HFF-Myc (cell line): Measurements from ENCODE around the gene DOCK3.

Source experiments
- DNase-seq: peaks from one replicate; pipeline ENCODE4 v3.0.0-alpha.2; 2011; ENCODE audit warnings: low read depth; ENCODE audit errors: extremely low read depth
- H3K4me3 ChIP-seq: replicated peaks from 2 replicates; pipeline ENCODE4 v1.5.1; 2011; ENCODE audit warnings: low read depth, mild to moderate bottlenecking, control low read depth, low read length
- TF ChIP-seq, protein P1 (sequence below): IDR thresholded peaks from 2 replicates; pipeline ENCODE4 v1.5.1; 2012; ENCODE audit warnings: mild to moderate bottlenecking, low read depth, low read length, control low read depth; ENCODE audit errors: missing control alignments

DOCK3 gene

GRCh38 chr3:51275111-51275805 is 600.5 kb downstream of the DOCK3 start:
- TF ChIP-seq, protein P1, sequence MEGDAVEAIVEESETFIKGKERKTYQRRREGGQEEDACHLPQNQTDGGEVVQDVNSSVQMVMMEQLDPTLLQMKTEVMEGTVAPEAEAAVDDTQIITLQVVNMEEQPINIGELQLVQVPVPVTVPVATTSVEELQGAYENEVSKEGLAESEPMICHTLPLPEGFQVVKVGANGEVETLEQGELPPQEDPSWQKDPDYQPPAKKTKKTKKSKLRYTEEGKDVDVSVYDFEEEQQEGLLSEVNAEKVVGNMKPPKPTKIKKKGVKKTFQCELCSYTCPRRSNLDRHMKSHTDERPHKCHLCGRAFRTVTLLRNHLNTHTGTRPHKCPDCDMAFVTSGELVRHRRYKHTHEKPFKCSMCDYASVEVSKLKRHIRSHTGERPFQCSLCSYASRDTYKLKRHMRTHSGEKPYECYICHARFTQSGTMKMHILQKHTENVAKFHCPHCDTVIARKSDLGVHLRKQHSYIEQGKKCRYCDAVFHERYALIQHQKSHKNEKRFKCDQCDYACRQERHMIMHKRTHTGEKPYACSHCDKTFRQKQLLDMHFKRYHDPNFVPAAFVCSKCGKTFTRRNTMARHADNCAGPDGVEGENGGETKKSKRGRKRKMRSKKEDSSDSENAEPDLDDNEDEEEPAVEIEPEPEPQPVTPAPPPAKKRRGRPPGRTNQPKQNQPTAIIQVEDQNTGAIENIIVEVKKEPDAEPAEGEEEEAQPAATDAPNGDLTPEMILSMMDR, result no peak
- no peak for DNase-seq
- H3K4me3 ChIP-seq, result no peak overlapping the region

- DNase-seq, result no peak
- TF ChIP-seq, protein P1, result no peak
- no peak overlapping the region for H3K4me3 ChIP-seq
These were observed 601.3 kb downstream of the DOCK3 start for GRCh38 chr3:51276046-51276445.

- TF ChIP-seq, protein P1, result no peak
- DNase-seq, result no peak
- H3K4me3 ChIP-seq, result no peak overlapping the region
These were observed 604.7 kb downstream of the DOCK3 start for GRCh38 chr3:51279448-51279847.

DNA sequence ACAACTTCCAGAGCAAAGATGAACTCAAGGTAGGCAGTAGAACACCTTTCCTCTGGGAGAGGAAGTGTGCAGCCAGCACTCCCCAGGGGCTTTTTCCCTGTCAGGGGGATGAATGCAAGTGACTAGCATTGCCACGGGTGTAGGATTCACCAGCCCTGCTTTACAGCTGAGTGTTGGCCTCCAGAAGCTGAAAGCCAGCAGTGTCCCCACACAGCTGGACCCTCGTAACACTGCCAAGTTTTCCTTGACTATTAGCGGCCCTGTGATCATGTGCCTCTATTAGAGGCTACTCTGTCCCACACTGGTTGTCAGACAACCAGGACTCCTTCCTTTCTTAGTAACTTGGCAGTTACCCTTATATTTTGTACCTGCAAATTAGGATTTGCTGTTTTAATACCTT is 605.4 kb downstream of the DOCK3 start:
- no peak overlapping the region for H3K4me3 ChIP-seq
- DNase-seq, result no peak
- TF ChIP-seq, protein P1, result no peak

GRCh38 chr3:51282931-51283330 is 608.2 kb downstream of the DOCK3 start:
- TF ChIP-seq, protein P1, result no peak
- DNase-seq, result no peak

DNA sequence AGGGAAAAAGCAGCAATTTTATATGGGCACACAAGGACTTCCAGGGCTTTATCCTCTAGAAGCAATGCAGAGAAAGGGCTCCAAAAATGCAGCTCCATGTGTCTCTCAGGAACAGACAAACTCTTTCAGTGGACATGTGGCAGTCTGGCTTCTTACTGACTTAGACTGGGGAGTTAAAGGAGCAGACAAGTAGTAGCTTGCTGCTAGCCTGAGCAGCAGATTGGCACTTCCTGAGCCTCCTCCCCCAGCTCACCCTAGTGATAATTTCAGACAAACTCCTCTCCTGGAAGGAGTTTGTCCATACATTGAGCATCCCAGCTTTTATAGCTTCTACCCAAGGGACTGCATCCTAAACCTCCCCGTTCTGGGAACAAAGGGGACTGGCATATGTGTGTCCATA is 608.7 kb downstream of the DOCK3 start:
- TF ChIP-seq, protein P1, result no peak
- no peak overlapping the region for H3K4me3 ChIP-seq
- DNase-seq, result no peak

More at GRCh38 chr3:51282931-51283330, 608.2 kb downstream of the DOCK3 start:
- no peak overlapping the region for H3K4me3 ChIP-seq

GRCh38 chr3:51295625-51296024 is 620.9 kb downstream of the DOCK3 start:
- H3K4me3 ChIP-seq, result no peak overlapping the region
- no peak for DNase-seq
- TF ChIP-seq, protein P1, result no peak
